Mammary epithelial cell (primary cell): Measurements from ENCODE around the gene PCBP3.

Experiments used
- EZH2 ChIP-seq: IDR thresholded peaks from 2 replicates; pipeline ENCODE4 v1.6.1; 2012; ENCODE audit warnings: low read length, inconsistent platforms, borderline replicate concordance
- TF ChIP-seq, protein P1 (sequence below), 2 donors: IDR thresholded peaks in 1 of 2; conservative IDR thresholded peaks in 1 of 2; 2 replicates each; pipeline ENCODE4 v1.5.1; 2011 to 2012; ENCODE audit warnings: inconsistent platforms in 2 of 2, low read length in 2 of 2, mild to moderate bottlenecking in 2 of 2, control low read depth in 1 of 2, low read depth in 1 of 2; ENCODE audit not compliant: insufficient read depth in 1 of 2; ENCODE audit errors: extremely low read depth in 1 of 2

DNA sequence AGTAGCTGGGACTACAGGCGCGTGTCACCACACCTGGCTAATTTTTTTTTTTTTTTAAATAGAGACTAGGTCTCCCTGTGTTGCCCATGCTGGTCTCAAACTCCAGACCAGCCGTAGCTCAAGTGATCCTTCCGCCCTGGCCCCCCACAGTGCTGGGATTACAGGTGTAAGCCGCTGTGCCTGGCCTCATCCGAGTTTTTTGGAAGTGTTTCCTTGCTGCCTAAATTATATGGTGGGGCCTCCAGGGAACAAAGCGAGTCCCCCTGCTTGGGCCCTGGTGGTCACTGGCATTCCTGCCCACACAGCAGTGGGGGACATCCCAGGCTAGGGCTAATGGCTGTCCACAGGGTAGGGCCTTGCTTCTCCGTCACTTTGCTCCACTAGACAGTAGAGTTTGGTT is 143.8 kb downstream of the PCBP3 start:
- TF ChIP-seq, protein P1, sequence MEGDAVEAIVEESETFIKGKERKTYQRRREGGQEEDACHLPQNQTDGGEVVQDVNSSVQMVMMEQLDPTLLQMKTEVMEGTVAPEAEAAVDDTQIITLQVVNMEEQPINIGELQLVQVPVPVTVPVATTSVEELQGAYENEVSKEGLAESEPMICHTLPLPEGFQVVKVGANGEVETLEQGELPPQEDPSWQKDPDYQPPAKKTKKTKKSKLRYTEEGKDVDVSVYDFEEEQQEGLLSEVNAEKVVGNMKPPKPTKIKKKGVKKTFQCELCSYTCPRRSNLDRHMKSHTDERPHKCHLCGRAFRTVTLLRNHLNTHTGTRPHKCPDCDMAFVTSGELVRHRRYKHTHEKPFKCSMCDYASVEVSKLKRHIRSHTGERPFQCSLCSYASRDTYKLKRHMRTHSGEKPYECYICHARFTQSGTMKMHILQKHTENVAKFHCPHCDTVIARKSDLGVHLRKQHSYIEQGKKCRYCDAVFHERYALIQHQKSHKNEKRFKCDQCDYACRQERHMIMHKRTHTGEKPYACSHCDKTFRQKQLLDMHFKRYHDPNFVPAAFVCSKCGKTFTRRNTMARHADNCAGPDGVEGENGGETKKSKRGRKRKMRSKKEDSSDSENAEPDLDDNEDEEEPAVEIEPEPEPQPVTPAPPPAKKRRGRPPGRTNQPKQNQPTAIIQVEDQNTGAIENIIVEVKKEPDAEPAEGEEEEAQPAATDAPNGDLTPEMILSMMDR (conservative IDR thresholded peaks at IDR 0.05 in 1 of 2, IDR thresholded peaks at IDR 0.05 in 1 of 2; ENCODE audit: extremely low read depth in 1 of 2, insufficient read depth in 1 of 2, low read depth in 1 of 2, low read length in 2 of 2): no peak
- TF ChIP-seq EZH2: no peak
